ENCODE results near the gene TAAR8.

TAAR8 gene

GRCh38 chr6:132511831-132512220 is 40.6 kb upstream of the TAAR8 start:
- H3K4me3 ChIP-seq (ENCODE audit: low read depth, low read length), result no peak overlapping the region
- no peak for TF ChIP-seq CTCF (IDR thresholded peaks at IDR 0.05; ENCODE audit: borderline replicate concordance, insufficient read depth, low read depth, low read length)

GRCh38 chr6:132512342-132512637 is 40.2 kb upstream of the TAAR8 start:
- peak overlapping the region; percentile 77 for H3K4me3 ChIP-seq (ENCODE audit: low read depth, low read length)
- no peak for TF ChIP-seq CTCF (IDR thresholded peaks at IDR 0.05; ENCODE audit: borderline replicate concordance, insufficient read depth, low read depth, low read length)

DNA sequence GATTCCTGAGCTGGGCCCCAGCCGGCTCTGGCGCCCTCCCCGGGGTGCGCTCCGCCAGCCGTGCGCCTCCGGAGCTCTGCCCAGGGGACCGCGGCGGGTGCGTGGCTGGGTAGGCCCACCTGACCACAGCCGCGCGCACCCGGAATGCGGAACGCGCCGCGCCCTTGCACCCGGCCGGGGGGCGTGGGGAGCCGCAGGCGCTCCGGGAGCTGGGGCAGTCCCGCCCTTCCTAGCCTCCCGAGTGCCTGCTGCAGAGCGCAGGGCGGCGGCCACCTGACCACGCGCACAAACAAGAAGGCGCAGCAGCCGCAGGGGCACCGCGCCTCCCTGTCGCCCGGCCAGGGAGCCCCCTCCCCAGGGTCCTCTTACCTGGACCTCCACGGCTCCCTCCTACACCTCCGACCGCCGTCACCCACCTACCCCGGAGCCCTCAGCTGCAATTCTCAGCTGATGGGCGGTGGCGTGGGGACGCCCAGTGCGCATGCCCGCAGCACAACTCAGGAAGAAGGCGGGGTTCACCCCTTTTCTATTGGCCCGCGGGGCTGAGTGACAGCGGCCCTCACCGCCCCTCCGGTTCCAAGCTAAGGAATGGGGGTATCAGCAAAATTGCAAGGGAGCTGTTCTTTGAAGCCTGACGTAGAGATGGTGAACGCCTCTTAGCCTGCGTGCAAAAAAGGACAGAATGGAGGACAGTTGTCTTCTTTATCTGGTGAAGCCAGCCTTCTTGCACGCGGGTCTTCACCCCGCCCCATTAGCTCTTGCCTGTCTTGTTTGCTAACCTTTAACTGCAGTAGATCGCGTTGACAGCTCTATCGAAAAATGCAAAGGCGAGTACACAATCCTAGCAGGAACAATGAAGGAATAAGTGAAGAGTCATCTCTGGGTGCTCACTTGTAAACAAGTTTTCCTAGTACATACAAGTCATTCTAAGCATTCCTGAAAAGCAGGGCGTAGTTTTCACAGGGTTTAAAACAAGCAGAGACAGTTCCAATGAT is 39.5 kb upstream of the TAAR8 start, which contains the start of gene STX7:
STX7 (minus strand) TSS at position 479 of the 995 bp plus-strand sequence. CDS start 9,586 bp downstream, outside the sequence.
- no peak for TF ChIP-seq CTCF (IDR thresholded peaks at IDR 0.05; ENCODE audit: borderline replicate concordance, insufficient read depth, low read depth, low read length)
- H3K4me3 ChIP-seq (ENCODE audit: low read depth, low read length), result peak within 1 kb of the TSS; percentile 77

GRCh38 chr6:132513831-132514545 is 38.5 kb upstream of the TAAR8 start:
- H3K4me3 ChIP-seq (ENCODE audit: low read depth, low read length), result no peak overlapping the region

DNA sequence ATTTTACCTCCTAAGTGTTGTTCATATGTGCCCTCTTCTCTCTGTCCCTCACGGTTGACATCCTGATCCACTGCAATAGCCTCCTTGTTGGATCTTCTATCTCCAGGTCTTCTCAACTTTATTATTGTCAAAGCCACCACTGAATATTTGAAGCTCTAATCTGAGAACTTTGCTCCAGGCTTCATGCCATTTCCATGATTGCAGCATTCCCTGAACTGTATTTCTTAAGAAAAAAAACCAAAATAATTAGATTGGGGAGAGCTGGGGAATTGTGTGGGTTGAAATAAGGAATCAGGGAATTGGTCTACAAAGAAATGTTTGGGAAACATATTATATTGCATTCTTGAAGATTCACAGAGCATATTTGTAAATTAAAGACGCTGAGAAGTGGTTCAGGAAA is 37.1 kb upstream of the TAAR8 start:
- no peak overlapping the region for H3K4me3 ChIP-seq (ENCODE audit: low read depth, low read length)
- no peak for TF ChIP-seq CTCF (IDR thresholded peaks at IDR 0.05; ENCODE audit: borderline replicate concordance, insufficient read depth, low read depth, low read length)

More at GRCh38 chr6:132513831-132514545, 38.5 kb upstream of the TAAR8 start:
- TF ChIP-seq CTCF (IDR thresholded peaks at IDR 0.05; ENCODE audit: borderline replicate concordance, insufficient read depth, low read depth, low read length), result no peak

- TF ChIP-seq CTCF (IDR thresholded peaks at IDR 0.05; ENCODE audit: borderline replicate concordance, insufficient read depth, low read depth, low read length), result no peak
- H3K4me3 ChIP-seq (ENCODE audit: low read depth, low read length), result no peak overlapping the region
These were observed 31.5 kb upstream of the TAAR8 start for GRCh38 chr6:132520953-132521352.
